Endothelial cell of umbilical vein (primary cell): Measurements from ENCODE around the gene APOC3. TPM values are rescaled to one million over a fixed set of nuclear protein-coding genes. Genes with fewer than 3 reads are reported as not detected.

Source experiments
- BruUV-seq: library from RNA; stranded (reverse); fragments of 400-500 nt; replicated peaks from 2 replicates; lab custom pipeline; 2021; lab: Mats Ljungman, UMichigan
- CTCF ChIA-PET: fragments of 300-600, 350-600 bp; sonication (Branson Sonifier 250); formaldehyde crosslinking; loops from one replicate; lab custom pipeline; 2021; ENCODE audit warnings: antibody characterized with exemption, inconsistent platforms; lab: Charles Lee
- POLR2A ChIA-PET: fragments of 300-600, 350-600 bp; sonication (Branson Sonifier 250); formaldehyde crosslinking; loops from one replicate; lab custom pipeline; 2021; ENCODE audit warnings: antibody characterized with exemption, inconsistent platforms; lab: Charles Lee
- DNase-seq: peaks from one replicate; pipeline ENCODE4 v3.0.0-alpha.2; 2011; ENCODE audit warnings: low read depth, low spot score
- FAIRE-seq: peaks from 2 replicates; lab custom pipeline; 2011; peaks lifted over from hg19 to GRCh38; lab: Jason Lieb, UNC
- H2AFZ ChIP-seq: 2 replicates; pipeline ENCODE4 v1.6.0; 2012; ENCODE audit warnings: low read depth, low read length, control low read depth, inconsistent platforms
- H3K27ac ChIP-seq: 2 replicates; pipeline ENCODE4 v1.5.1; 2011; ENCODE audit warnings: low read depth, mild to moderate bottlenecking, control low read depth, low read length, moderate library complexity; ENCODE audit not compliant: insufficient read depth
- H3K27me3 ChIP-seq, 2 experiments: 2 replicates each; pipeline versions ENCODE4 v1.6.0 to v1.6.1; 2011; ENCODE audit warnings: low read length in 2 of 2, mixed read lengths in 1 of 2; ENCODE audit not compliant: control insufficient read depth in 2 of 2, insufficient read depth in 2 of 2
- H3K36me3 ChIP-seq, 2 experiments: 2 replicates in 1 of 2; 3 replicates in 1 of 2; pipeline ENCODE4 v1.5.1; 2011; ENCODE audit warnings: low read length in 2 of 2, mild to moderate bottlenecking in 1 of 2, moderate library complexity in 1 of 2; ENCODE audit not compliant: control insufficient read depth in 2 of 2, insufficient read depth in 2 of 2; ENCODE audit errors: extremely low read depth in 1 of 2
- H3K4me1 ChIP-seq: 3 replicates; pipeline ENCODE4 v1.5.1; 2011; ENCODE audit warnings: mild to moderate bottlenecking, low read length; ENCODE audit not compliant: control insufficient read depth, insufficient read depth; ENCODE audit errors: extremely low read depth
- H3K4me2 ChIP-seq: 2 replicates; pipeline ENCODE4 v1.6.1; 2011; ENCODE audit warnings: low read length, control low read depth, mixed read lengths; ENCODE audit not compliant: insufficient read depth
- H3K4me3 ChIP-seq, 3 experiments: fragments of 200-600 bp in 1 of 3; sonication (generic), shearing (Covaris generic) in 1 of 3; replicated peaks in 1 of 3; 2 replicates each; pipeline ENCODE4 v1.5.1; 2011 to 2016; ENCODE audit warnings: control low read depth in 3 of 3, low read length in 3 of 3, mild to moderate bottlenecking in 2 of 3, inconsistent platforms in 1 of 3, low read depth in 1 of 3, moderate library complexity in 1 of 3; ENCODE audit not compliant: insufficient read depth in 1 of 3
- H3K79me2 ChIP-seq: 2 replicates; pipeline ENCODE4 v1.6.0; 2012; ENCODE audit warnings: low read length, inconsistent platforms; ENCODE audit not compliant: control insufficient read depth, insufficient read depth
- H3K9ac ChIP-seq: replicated peaks from 2 replicates; pipeline ENCODE3; 2011; ENCODE audit warnings: low read length, control low read depth; ENCODE audit not compliant: insufficient read depth; ENCODE audit errors: extremely low read depth
- H3K9me1 ChIP-seq: replicated peaks from 3 replicates; pipeline ENCODE4 v1.6.0; 2011; ENCODE audit warnings: mild to moderate bottlenecking, low read length; ENCODE audit not compliant: control insufficient read depth, insufficient read depth; ENCODE audit errors: extremely low read depth
- H3K9me3 ChIP-seq: replicated peaks from 2 replicates; pipeline ENCODE4 v1.5.1; 2012; ENCODE audit warnings: low read length, inconsistent platforms; ENCODE audit not compliant: control insufficient read depth, insufficient read depth
- H4K20me1 ChIP-seq: replicated peaks from 2 replicates; pipeline ENCODE3; 2011; ENCODE audit warnings: mild to moderate bottlenecking, low read length; ENCODE audit not compliant: control insufficient read depth, insufficient read depth; ENCODE audit errors: extremely low read depth
- EZH2 ChIP-seq: IDR thresholded peaks from 2 replicates; pipeline ENCODE4 v1.6.1; 2012; ENCODE audit warnings: borderline replicate concordance, low read depth, mild to moderate bottlenecking, moderate library complexity, low read length, inconsistent platforms; ENCODE audit not compliant: severe bottlenecking
- FOS ChIP-seq: IDR thresholded peaks from 2 replicates; pipeline ENCODE4 v1.6.1; 2011; ENCODE audit warnings: mild to moderate bottlenecking, low read length, moderate library complexity, borderline replicate concordance; ENCODE audit not compliant: insufficient read depth
- JUN ChIP-seq: IDR thresholded peaks from 2 replicates; pipeline ENCODE4 v1.6.1; 2011; ENCODE audit warnings: borderline replicate concordance, low read depth; ENCODE audit not compliant: insufficient read length, insufficient read depth
- POLR2AphosphoS5 ChIP-seq: IDR thresholded peaks from 2 replicates; pipeline ENCODE4 v1.6.1; 2012; ENCODE audit warnings: low read depth, mild to moderate bottlenecking, control low read depth, low read length, moderate library complexity; ENCODE audit not compliant: insufficient read depth
- dilution Hi-C: fragments of 300-500 bp; cut with MboI; formaldehyde crosslinking; loops from one replicate; pipeline ENCODE4 v1.15.0; 2019; ENCODE audit warnings: low sequenced_read_pairs; ENCODE audit not compliant: extremely low pct_ligation_motif_present
- intact Hi-C: fragments of 100-400 bp; cut with micrococcal nuclease; formaldehyde crosslinking; loops from one replicate; pipeline ENCODE4 v1.10.0; 2022
- polyA plus RNA-seq, 4 experiments: library from polyadenylated mRNA; depleted of rRNA in 3 of 4; stranded (reverse) in 3 of 4; unstranded in 1 of 4; fragments of >200 nt; gene quantifications; 2 replicates each; pipeline versions ENCODE4 v1.2.1 to v1.2.3, GENCODE V29; 2011 to 2012; ENCODE audit warnings: missing spikeins in 1 of 4
- total RNA-seq: library from RNA; stranded (reverse); gene quantifications from 2 replicates; pipeline ENCODE4 v1.2.3, GENCODE V29; 2021
- TF ChIP-seq, protein P1 (sequence below): IDR thresholded peaks from 2 replicates; pipeline ENCODE4 v1.6.1; 2011; ENCODE audit not compliant: insufficient read depth, insufficient read length
- TF ChIP-seq, protein P2 (sequence below), 2 donors: IDR thresholded peaks; 1 replicate in 1 of 2; 2 replicates in 1 of 2; pipeline ENCODE4 v1.5.1; 2011; ENCODE audit warnings: low read length in 2 of 2, mild to moderate bottlenecking in 2 of 2, moderate library complexity in 2 of 2, control low read depth in 1 of 2, inconsistent platforms in 1 of 2, low read depth in 1 of 2; ENCODE audit not compliant: insufficient read depth in 1 of 2; ENCODE audit errors: extremely low read depth in 1 of 2

APOC3 gene
- total and polyA plus RNA-seq, 2 donors (not counting 3 experiments of a cell fraction or from before 2014, with no cell fraction given) = not detected

DNA sequence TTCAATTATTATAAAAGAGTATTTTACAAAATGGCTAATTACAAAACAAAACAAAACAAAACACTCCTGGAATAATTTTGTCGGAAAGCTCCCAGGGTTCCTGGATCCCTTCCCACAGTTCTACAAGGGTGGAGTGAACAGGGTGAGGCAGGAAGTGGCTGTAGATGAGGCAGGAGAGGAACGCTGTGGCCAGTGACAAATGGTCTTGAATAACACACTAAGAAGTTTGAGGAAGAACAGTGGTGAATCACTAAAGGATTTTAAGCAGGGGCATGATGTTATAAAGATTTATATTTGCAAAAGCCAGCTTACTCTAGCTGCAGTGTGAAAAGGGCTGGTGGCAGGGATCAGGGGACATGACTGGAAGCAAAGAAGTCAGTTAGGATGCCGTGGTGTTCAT, 41.5 kb downstream of the APOC3 start:
- H3K9ac ChIP-seq = no peak overlapping the region
- FAIRE-seq (no peak), DNase-seq (no peak)
- no peak overlapping the region for H2AFZ ChIP-seq
- no peaks in the 10 kb centered on the region for H4K20me1 ChIP-seq
- ChIA-PET CTCF (interaction anchor here (0.7 kb wide), 1 partner anchor 9 kb away, joined by 4 read pairs; no protein-coding TSS in a partner anchor), POLR2A (no interaction called here)
- no peaks in the 10 kb centered on the region for H3K9me1 ChIP-seq
- TF ChIP-seq, protein P1, sequence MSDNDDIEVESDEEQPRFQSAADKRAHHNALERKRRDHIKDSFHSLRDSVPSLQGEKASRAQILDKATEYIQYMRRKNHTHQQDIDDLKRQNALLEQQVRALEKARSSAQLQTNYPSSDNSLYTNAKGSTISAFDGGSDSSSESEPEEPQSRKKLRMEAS = no peak
- TF ChIP-seq FOS = peak; percentile 17
- H3K27me3 ChIP-seq = no peaks in the 10 kb centered on the region
- no peak overlapping the region for H3K27ac ChIP-seq
- H3K4me1 ChIP-seq = peaks cover 6% of the 10 kb centered on the region
- H3K79me2 ChIP-seq = no peaks in the 10 kb centered on the region
- H3K4me2 ChIP-seq = no peak overlapping the region
- intact Hi-C loops = no loop called here
- no TSS peak for BruUV-seq
- no peaks in the 10 kb centered on the region for H3K9me3 ChIP-seq
- H3K36me3 ChIP-seq = peaks cover 6 to 15% of the 10 kb centered on the region in 2 experiments
- H3K4me3 ChIP-seq = no peak overlapping the region
- dilution Hi-C loops = no loop called here

DNA sequence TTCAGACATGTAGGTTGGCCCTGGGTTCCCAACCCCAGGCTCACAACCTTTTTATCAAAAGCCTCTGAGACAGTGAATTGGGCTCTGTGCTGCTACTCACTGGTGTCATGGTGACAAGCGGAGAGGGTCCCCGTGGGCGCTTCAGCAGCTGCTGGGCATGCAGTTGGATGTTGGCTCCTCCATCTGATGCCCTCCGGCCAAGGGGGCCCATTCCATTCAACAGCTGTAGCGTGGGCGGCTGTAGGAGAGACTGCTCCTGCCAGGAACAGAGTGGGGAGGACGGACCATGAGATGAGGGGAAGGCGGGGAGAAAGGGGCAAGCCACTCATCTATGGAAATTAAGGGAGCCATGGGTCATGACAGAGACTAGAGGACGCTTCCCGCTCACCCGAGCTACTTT, 43.7 kb downstream of the APOC3 start:
- CTCF ChIA-PET = interaction anchor here (2.1 kb wide), 1 partner anchor 82 kb away, joined by 5 read pairs; the partner anchor contains the start of gene APOA5
- H3K9me1 ChIP-seq = no peaks in the 10 kb centered on the region
- intact Hi-C loops = no loop called here
- H3K79me2 ChIP-seq = no peaks in the 10 kb centered on the region
- H3K4me3 ChIP-seq = no peak overlapping the region
- no TSS peak for BruUV-seq
- H3K4me1 ChIP-seq = peaks cover 6% of the 10 kb centered on the region
- TF ChIP-seq, protein P2, sequence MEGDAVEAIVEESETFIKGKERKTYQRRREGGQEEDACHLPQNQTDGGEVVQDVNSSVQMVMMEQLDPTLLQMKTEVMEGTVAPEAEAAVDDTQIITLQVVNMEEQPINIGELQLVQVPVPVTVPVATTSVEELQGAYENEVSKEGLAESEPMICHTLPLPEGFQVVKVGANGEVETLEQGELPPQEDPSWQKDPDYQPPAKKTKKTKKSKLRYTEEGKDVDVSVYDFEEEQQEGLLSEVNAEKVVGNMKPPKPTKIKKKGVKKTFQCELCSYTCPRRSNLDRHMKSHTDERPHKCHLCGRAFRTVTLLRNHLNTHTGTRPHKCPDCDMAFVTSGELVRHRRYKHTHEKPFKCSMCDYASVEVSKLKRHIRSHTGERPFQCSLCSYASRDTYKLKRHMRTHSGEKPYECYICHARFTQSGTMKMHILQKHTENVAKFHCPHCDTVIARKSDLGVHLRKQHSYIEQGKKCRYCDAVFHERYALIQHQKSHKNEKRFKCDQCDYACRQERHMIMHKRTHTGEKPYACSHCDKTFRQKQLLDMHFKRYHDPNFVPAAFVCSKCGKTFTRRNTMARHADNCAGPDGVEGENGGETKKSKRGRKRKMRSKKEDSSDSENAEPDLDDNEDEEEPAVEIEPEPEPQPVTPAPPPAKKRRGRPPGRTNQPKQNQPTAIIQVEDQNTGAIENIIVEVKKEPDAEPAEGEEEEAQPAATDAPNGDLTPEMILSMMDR (IDR thresholded peaks at IDR 0.05; ENCODE audit: extremely low read depth in 1 of 2, insufficient read depth in 1 of 2, low read depth in 1 of 2, low read length in 2 of 2) = no peak
- no peak for TF ChIP-seq EZH2
- TF ChIP-seq POLR2AphosphoS5 = no peak
- TF ChIP-seq, protein P1 = no peak
- no peak for TF ChIP-seq JUN
- no peak for FAIRE-seq
- peaks cover 6 to 10% of the 10 kb centered on the region in 2 experiments for H3K36me3 ChIP-seq
- H3K9ac ChIP-seq = no peak overlapping the region
- no peak for DNase-seq
- H3K27me3 ChIP-seq = no peaks in the 10 kb centered on the region
- no peaks in the 10 kb centered on the region for H4K20me1 ChIP-seq
- H2AFZ ChIP-seq = no peak overlapping the region
- POLR2A ChIA-PET = no interaction called here
- dilution Hi-C loops = no loop called here
- no peak overlapping the region for H3K27ac ChIP-seq
- H3K9me3 ChIP-seq = no peaks in the 10 kb centered on the region
- H3K4me2 ChIP-seq = no peak overlapping the region
